ENCODE measurements around the gene USP8.

DNA sequence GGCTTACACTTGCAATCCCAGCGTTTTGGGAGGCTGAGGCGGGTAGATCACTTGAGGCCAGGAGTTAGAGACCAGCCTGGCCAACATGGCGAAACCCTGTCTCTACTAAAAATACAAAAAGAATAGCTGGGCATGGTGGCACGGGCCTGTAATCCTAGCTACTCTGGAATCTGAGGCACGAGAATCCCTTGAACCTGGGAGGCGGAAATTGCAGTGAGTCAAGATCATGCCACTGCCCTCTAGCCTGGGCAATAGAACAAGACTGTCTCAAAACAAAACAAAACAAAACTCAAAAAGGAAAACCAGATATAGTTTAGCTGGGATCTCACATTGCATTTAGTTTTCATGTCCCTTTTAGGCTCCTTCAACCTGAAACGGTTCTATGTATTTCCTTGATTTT lies 125.1 kb downstream of the USP8 start:
- TF ChIP-seq GATA2 (IDR thresholded peaks at IDR 0.05; ENCODE audit: low read depth, low read length) (no peak), GATA3 (IDR thresholded peaks at IDR 0.05; ENCODE audit: low read depth, low read length) (no peak)

Measured in SH-SY5Y (cell line).